Measurements from ENCODE around the gene SPEN.

SPEN gene

DNA sequence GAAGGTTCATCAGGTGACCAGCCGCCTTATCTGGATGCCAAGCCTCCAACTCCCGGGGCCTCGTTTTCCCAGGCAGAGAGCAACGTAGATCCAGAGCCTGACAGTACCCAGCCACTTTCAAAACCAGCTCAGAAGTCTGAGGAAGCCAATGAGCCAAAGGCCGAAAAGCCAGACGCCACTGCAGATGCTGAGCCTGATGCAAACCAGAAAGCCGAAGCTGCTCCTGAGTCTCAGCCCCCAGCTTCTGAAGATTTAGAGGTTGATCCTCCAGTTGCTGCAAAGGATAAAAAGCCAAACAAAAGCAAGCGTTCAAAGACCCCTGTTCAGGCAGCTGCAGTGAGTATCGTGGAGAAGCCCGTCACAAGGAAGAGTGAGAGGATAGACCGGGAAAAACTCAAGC is 83.9 kb downstream of the SPEN start:
- no peak overlapping the region for H3K9ac ChIP-seq (ENCODE audit: low read length)
- H3K9me3 ChIP-seq (ENCODE audit: low read length) = no peaks in the 10 kb centered on the region
- no peak overlapping the region for H3K4me3 ChIP-seq (ENCODE audit: low read depth, low read length, poor library complexity, severe bottlenecking)
- no peaks in the 10 kb centered on the region for H3K27me3 ChIP-seq (ENCODE audit: insufficient read depth, low read length)
- no peak overlapping the region for H3K4me2 ChIP-seq (ENCODE audit: low read length)
- H3K27ac ChIP-seq (ENCODE audit: low read depth, low read length, poor library complexity, severe bottlenecking) = no peak overlapping the region
- H3K36me3 ChIP-seq (ENCODE audit: insufficient read depth, low read length) = peaks cover 100% of the 10 kb centered on the region
- no peak for TF ChIP-seq EZH2 (IDR thresholded peaks at IDR 0.05; ENCODE audit: borderline replicate concordance, low read length)
- no peaks in the 10 kb centered on the region for H3K9me2 ChIP-seq (ENCODE audit: low read depth, low read length)
- no peak overlapping the region for H2AFZ ChIP-seq (ENCODE audit: low read length)
- no peaks in the 10 kb centered on the region for H3F3A ChIP-seq (ENCODE audit: insufficient read depth, low read length)
- no peaks in the 10 kb centered on the region for H3K79me2 ChIP-seq (ENCODE audit: insufficient read depth, low read length)
- H3K4me1 ChIP-seq (ENCODE audit: insufficient read depth, low read length, severe bottlenecking) = no peaks in the 10 kb centered on the region
- no peaks in the 10 kb centered on the region for H4K20me1 ChIP-seq (ENCODE audit: insufficient read depth, low read length)

DNA sequence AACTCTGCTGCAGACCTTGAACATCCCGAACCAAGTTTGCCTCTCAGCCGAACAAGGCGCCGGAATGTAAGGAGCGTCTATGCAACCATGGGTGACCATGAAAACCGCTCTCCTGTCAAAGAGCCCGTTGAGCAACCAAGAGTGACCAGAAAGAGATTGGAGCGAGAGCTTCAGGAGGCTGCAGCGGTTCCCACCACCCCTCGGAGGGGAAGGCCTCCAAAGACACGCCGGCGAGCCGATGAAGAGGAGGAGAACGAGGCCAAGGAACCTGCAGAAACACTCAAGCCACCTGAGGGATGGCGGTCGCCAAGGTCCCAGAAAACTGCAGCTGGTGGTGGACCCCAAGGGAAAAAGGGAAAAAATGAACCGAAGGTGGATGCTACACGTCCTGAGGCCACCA is 84.4 kb downstream of the SPEN start:
- H3K4me3 ChIP-seq (ENCODE audit: low read depth, low read length, poor library complexity, severe bottlenecking) = no peak overlapping the region
- H3F3A ChIP-seq (ENCODE audit: insufficient read depth, low read length) = no peaks in the 10 kb centered on the region
- no peaks in the 10 kb centered on the region for H3K9me3 ChIP-seq (ENCODE audit: low read length)
- H3K9ac ChIP-seq (ENCODE audit: low read length) = no peak overlapping the region
- H3K36me3 ChIP-seq (ENCODE audit: insufficient read depth, low read length) = peaks cover 100% of the 10 kb centered on the region
- TF ChIP-seq EZH2 (IDR thresholded peaks at IDR 0.05; ENCODE audit: borderline replicate concordance, low read length) = no peak
- TF ChIP-seq, protein P1, sequence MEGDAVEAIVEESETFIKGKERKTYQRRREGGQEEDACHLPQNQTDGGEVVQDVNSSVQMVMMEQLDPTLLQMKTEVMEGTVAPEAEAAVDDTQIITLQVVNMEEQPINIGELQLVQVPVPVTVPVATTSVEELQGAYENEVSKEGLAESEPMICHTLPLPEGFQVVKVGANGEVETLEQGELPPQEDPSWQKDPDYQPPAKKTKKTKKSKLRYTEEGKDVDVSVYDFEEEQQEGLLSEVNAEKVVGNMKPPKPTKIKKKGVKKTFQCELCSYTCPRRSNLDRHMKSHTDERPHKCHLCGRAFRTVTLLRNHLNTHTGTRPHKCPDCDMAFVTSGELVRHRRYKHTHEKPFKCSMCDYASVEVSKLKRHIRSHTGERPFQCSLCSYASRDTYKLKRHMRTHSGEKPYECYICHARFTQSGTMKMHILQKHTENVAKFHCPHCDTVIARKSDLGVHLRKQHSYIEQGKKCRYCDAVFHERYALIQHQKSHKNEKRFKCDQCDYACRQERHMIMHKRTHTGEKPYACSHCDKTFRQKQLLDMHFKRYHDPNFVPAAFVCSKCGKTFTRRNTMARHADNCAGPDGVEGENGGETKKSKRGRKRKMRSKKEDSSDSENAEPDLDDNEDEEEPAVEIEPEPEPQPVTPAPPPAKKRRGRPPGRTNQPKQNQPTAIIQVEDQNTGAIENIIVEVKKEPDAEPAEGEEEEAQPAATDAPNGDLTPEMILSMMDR (IDR thresholded peaks at IDR 0.05; ENCODE audit: low read length) = no peak
- H4K20me1 ChIP-seq (ENCODE audit: insufficient read depth, low read length) = no peaks in the 10 kb centered on the region
- no peak overlapping the region for H2AFZ ChIP-seq (ENCODE audit: low read length)
- H3K4me1 ChIP-seq (ENCODE audit: insufficient read depth, low read length, severe bottlenecking) = no peaks in the 10 kb centered on the region
- H3K27me3 ChIP-seq (ENCODE audit: insufficient read depth, low read length) = no peaks in the 10 kb centered on the region
- no peaks in the 10 kb centered on the region for H3K9me2 ChIP-seq (ENCODE audit: low read depth, low read length)
- H3K79me2 ChIP-seq (ENCODE audit: insufficient read depth, low read length) = no peaks in the 10 kb centered on the region
- H3K27ac ChIP-seq (ENCODE audit: low read depth, low read length, poor library complexity, severe bottlenecking) = no peak overlapping the region
- no peak overlapping the region for H3K4me2 ChIP-seq (ENCODE audit: low read length)

DNA sequence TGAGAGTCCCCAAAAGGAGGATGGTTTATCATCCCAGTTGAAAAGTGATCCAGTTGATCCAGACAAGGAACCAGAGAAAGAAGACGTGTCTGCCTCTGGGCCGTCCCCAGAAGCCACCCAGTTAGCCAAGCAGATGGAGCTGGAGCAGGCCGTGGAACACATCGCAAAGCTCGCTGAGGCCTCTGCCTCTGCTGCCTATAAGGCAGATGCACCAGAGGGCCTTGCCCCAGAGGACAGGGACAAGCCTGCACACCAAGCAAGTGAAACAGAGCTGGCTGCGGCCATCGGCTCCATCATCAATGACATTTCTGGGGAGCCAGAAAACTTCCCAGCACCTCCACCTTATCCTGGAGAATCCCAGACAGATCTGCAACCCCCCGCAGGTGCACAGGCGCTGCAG is 85.1 kb downstream of the SPEN start:
- Histone ChIP-seq H3K4me1 (ENCODE audit: insufficient read depth, low read length, severe bottlenecking) (peaks cover 5% of the 10 kb centered on the region), H3K27ac (ENCODE audit: low read depth, low read length, poor library complexity, severe bottlenecking) (no peak overlapping the region), H3K79me2 (ENCODE audit: insufficient read depth, low read length) (no peaks in the 10 kb centered on the region), H3K27me3 (ENCODE audit: insufficient read depth, low read length) (no peaks in the 10 kb centered on the region), H4K20me1 (ENCODE audit: insufficient read depth, low read length) (no peaks in the 10 kb centered on the region), H3F3A (ENCODE audit: insufficient read depth, low read length) (no peaks in the 10 kb centered on the region), H3K9ac (ENCODE audit: low read length) (no peak overlapping the region), H3K4me3 (ENCODE audit: low read depth, low read length, poor library complexity, severe bottlenecking) (no peak overlapping the region), H3K9me2 (ENCODE audit: low read depth, low read length) (no peaks in the 10 kb centered on the region), H2AFZ (ENCODE audit: low read length) (no peak overlapping the region), H3K9me3 (ENCODE audit: low read length) (no peaks in the 10 kb centered on the region), H3K36me3 (ENCODE audit: insufficient read depth, low read length) (peaks cover 99% of the 10 kb centered on the region), H3K4me2 (ENCODE audit: low read length) (no peak overlapping the region)
- no peak for TF ChIP-seq EZH2 (IDR thresholded peaks at IDR 0.05; ENCODE audit: borderline replicate concordance, low read length)
- TF ChIP-seq, protein P1 (IDR thresholded peaks at IDR 0.05; ENCODE audit: low read length) = no peak

DNA sequence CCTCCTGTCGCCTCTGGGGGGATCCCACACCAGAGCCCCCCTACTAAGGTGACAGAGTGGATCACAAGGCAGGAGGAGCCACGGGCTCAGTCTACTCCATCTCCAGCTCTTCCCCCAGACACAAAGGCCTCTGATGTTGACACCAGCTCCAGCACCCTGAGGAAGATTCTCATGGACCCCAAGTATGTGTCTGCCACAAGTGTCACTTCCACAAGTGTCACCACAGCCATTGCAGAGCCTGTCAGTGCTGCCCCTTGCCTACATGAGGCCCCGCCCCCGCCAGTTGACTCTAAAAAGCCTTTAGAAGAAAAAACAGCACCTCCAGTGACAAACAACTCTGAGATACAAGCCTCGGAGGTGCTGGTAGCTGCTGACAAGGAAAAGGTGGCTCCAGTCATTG is 86.2 kb downstream of the SPEN start:
- no peaks in the 10 kb centered on the region for H4K20me1 ChIP-seq (ENCODE audit: insufficient read depth, low read length)
- H3K9me3 ChIP-seq (ENCODE audit: low read length) = no peaks in the 10 kb centered on the region
- H3K9me2 ChIP-seq (ENCODE audit: low read depth, low read length) = no peaks in the 10 kb centered on the region
- H3K27me3 ChIP-seq (ENCODE audit: insufficient read depth, low read length) = no peaks in the 10 kb centered on the region
- H2AFZ ChIP-seq (ENCODE audit: low read length) = no peak overlapping the region
- TF ChIP-seq, protein P1 (IDR thresholded peaks at IDR 0.05; ENCODE audit: low read length) = no peak
- no peak for TF ChIP-seq EZH2 (IDR thresholded peaks at IDR 0.05; ENCODE audit: borderline replicate concordance, low read length)
- H3K4me1 ChIP-seq (ENCODE audit: insufficient read depth, low read length, severe bottlenecking) = peaks cover 9% of the 10 kb centered on the region
- H3K36me3 ChIP-seq (ENCODE audit: insufficient read depth, low read length) = peaks cover 99% of the 10 kb centered on the region
- no peaks in the 10 kb centered on the region for H3K79me2 ChIP-seq (ENCODE audit: insufficient read depth, low read length)
- no peak overlapping the region for H3K27ac ChIP-seq (ENCODE audit: low read depth, low read length, poor library complexity, severe bottlenecking)
- H3K4me2 ChIP-seq (ENCODE audit: low read length) = no peak overlapping the region
- no peak overlapping the region for H3K4me3 ChIP-seq (ENCODE audit: low read depth, low read length, poor library complexity, severe bottlenecking)
- no peaks in the 10 kb centered on the region for H3F3A ChIP-seq (ENCODE audit: insufficient read depth, low read length)
- no peak overlapping the region for H3K9ac ChIP-seq (ENCODE audit: low read length)
